Panc1 (cell line): ENCODE measurements around the gene SEMA4D. TPM values are rescaled to one million over a fixed set of nuclear protein-coding genes. Genes with fewer than 3 reads are reported as not detected.

ENCODE experiments used
- ATAC-seq: fragments of 200-7000 bp; cut with Tn5 transposase; 2 replicates; pipeline ENCODE4 v1.9.1; 2020; ENCODE audit warnings: mild to moderate bottlenecking, moderate library complexity
- BruUV-seq: library from RNA; stranded (reverse); fragments of 400-500 nt; replicated peaks from 2 replicates; lab custom pipeline; 2021; lab: Mats Ljungman, UMichigan
- CTCF ChIA-PET: fragments of 300-600 bp; sonication (Branson Sonifier 250); formaldehyde crosslinking; loops from one replicate; lab custom pipeline; 2022; ENCODE audit warnings: antibody characterized with exemption; lab: Charles Lee
- POLR2A ChIA-PET: fragments of 300-600 bp; sonication (Branson Sonifier 250); formaldehyde crosslinking; loops from one replicate; lab custom pipeline; 2022; ENCODE audit warnings: antibody characterized with exemption; lab: Charles Lee
- DNase-seq: peaks from one replicate; pipeline ENCODE4 v3.0.0-alpha.2; 2010; ENCODE audit warnings: low read depth, low spot score
- H3K27ac ChIP-seq: 2 replicates; pipeline ENCODE4 v1.5.1; 2011; ENCODE audit warnings: mild to moderate bottlenecking, low read length, inconsistent platforms
- H3K27me3 ChIP-seq: fragments of 200-500 bp; sonication (Bioruptor generic); 2 replicates; pipeline ENCODE4 v1.6.0; 2014; ENCODE audit warnings: low read length, inconsistent platforms; ENCODE audit not compliant: control insufficient read depth, insufficient read depth
- H3K36me3 ChIP-seq: fragments of 200-500 bp; sonication (Bioruptor generic); 2 replicates; pipeline ENCODE4 v1.5.1; 2014; ENCODE audit warnings: inconsistent platforms, mild to moderate bottlenecking, low read length, moderate library complexity; ENCODE audit not compliant: control insufficient read depth, insufficient read depth
- H3K4me1 ChIP-seq: 2 replicates; pipeline ENCODE4 v1.5.1; 2011; ENCODE audit warnings: inconsistent platforms, mild to moderate bottlenecking, low read length, moderate library complexity; ENCODE audit not compliant: control insufficient read depth, insufficient read depth
- H3K4me3 ChIP-seq, 2 experiments: 2 replicates each; pipeline ENCODE4 v1.5.1; 2011 to 2012; ENCODE audit warnings: low read depth in 2 of 2, low read length in 2 of 2, mild to moderate bottlenecking in 2 of 2, inconsistent platforms in 1 of 2, moderate library complexity in 1 of 2
- H3K9me3 ChIP-seq: fragments of 200-500 bp; sonication (Bioruptor generic); 2 replicates; pipeline ENCODE4 v1.5.1; 2014; ENCODE audit warnings: low read depth, mild to moderate bottlenecking, inconsistent platforms, low read length, moderate library complexity; ENCODE audit not compliant: control insufficient read depth, insufficient read depth
- CTCF ChIP-seq: fragments of 450-650 bp; IDR thresholded peaks from 2 replicates; pipeline ENCODE4 v1.5.1; 2017; ENCODE audit warnings: mild to moderate bottlenecking
- POLR2AphosphoS5 ChIP-seq: IDR thresholded peaks from 2 replicates; pipeline ENCODE4 v1.6.1; 2012; ENCODE audit warnings: mild to moderate bottlenecking, low read depth, low read length, moderate library complexity
- REST ChIP-seq, 2 experiments: IDR thresholded peaks; 2 replicates each; pipeline ENCODE4 v1.6.1; 2011 to 2012; ENCODE audit warnings: low read depth in 2 of 2, control low read depth in 1 of 2, low read length in 1 of 2, mild to moderate bottlenecking in 1 of 2, moderate library complexity in 1 of 2; ENCODE audit not compliant: insufficient read depth in 1 of 2
- SIN3A ChIP-seq: IDR thresholded peaks from 2 replicates; pipeline ENCODE4 v1.6.1; 2012; ENCODE audit warnings: low read depth, mild to moderate bottlenecking, low read length, moderate library complexity, borderline replicate concordance; ENCODE audit not compliant: insufficient read depth
- TCF7L2 ChIP-seq: IDR thresholded peaks from 2 replicates; pipeline ENCODE4 v1.6.1; 2011; ENCODE audit warnings: mild to moderate bottlenecking, low read depth, low read length, inconsistent platforms
- in situ Hi-C: cut with HindIII; loops from 2 replicates; pipeline ENCODE4 v1.10.0; 2016; ENCODE audit warnings: low sequenced_read_pairs, low pct_unique_long_range_greater_than_20kb
- intact Hi-C: fragments of 100-400 bp; cut with micrococcal nuclease; formaldehyde crosslinking; loops from one replicate; pipeline ENCODE4 v1.10.0; 2022; ENCODE audit not compliant: unreplicated experiment
- total RNA-seq: library from RNA; stranded (reverse); gene quantifications from one replicate; pipeline ENCODE4 v1.2.1, GENCODE V29; 2021; ENCODE audit not compliant: unreplicated experiment

The SEMA4D gene
- total RNA-seq, 1 experiment from 2014 or later = 6.5 TPM

- no peak overlapping the region for H3K4me3 ChIP-seq
- TF ChIP-seq CTCF = no peak
- TF ChIP-seq REST (IDR thresholded peaks at IDR 0.05; ENCODE audit: insufficient read depth in 1 of 2, low read depth in 2 of 2, low read length in 1 of 2) = no peak
- no peak for TF ChIP-seq SIN3A
- TF ChIP-seq TCF7L2 = no peak
- no peak for TF ChIP-seq POLR2AphosphoS5
- H3K27ac ChIP-seq = no peak overlapping the region
- ChIA-PET CTCF (no interaction called here), POLR2A (no interaction called here)
- in situ Hi-C loops (no loop called here), intact Hi-C loops (no loop called here)
- no peaks in the 10 kb centered on the region for H3K4me1 ChIP-seq
- DNase-seq = no peak
- H3K9me3 ChIP-seq = no peaks in the 10 kb centered on the region
- no TSS peak for BruUV-seq
- ATAC-seq = no peak
- H3K36me3 ChIP-seq = no peaks in the 10 kb centered on the region
- H3K27me3 ChIP-seq = no peaks in the 10 kb centered on the region
Observed at GRCh38 chr9:89436326-89436725, 61.6 kb downstream of the SEMA4D start.

- ChIA-PET CTCF (no interaction called here), POLR2A (no interaction called here)
- in situ Hi-C loops (no loop called here), intact Hi-C loops (no loop called here)
- no TSS peak for BruUV-seq
- H3K4me1 ChIP-seq = no peaks in the 10 kb centered on the region
- H3K27me3 ChIP-seq = no peaks in the 10 kb centered on the region
- no peak for DNase-seq
- no peaks in the 10 kb centered on the region for H3K36me3 ChIP-seq
- H3K9me3 ChIP-seq = no peaks in the 10 kb centered on the region
- 0 out of 2 replicates have a peak, but pooled peaks have one; percentile 26 for ATAC-seq
- H3K4me3 ChIP-seq = no peak overlapping the region
- no peak for TF ChIP-seq TCF7L2
- no peak for TF ChIP-seq CTCF
- no peak for TF ChIP-seq REST (IDR thresholded peaks at IDR 0.05; ENCODE audit: insufficient read depth in 1 of 2, low read depth in 2 of 2, low read length in 1 of 2)
- no peak for TF ChIP-seq POLR2AphosphoS5
- TF ChIP-seq SIN3A = no peak
- no peak overlapping the region for H3K27ac ChIP-seq
Observed at GRCh38 chr9:89435071-89435823, 62.7 kb downstream of the SEMA4D start.
